WTC11 (cell line): ENCODE data around the gene PDZRN3. TPM values are rescaled to one million over a fixed set of nuclear protein-coding genes. Genes with fewer than 3 reads are reported as not detected.

Source experiments
- ATAC-seq: fragments of 200-7000 bp; cut with Tn5 transposase; 2 replicates; pipeline ENCODE4 v1.10.0; 2021; ENCODE audit warnings: mild to moderate bottlenecking, moderate library complexity
- CTCF ChIA-PET: fragments of 300-600 bp; sonication (Branson Sonifier 250); formaldehyde crosslinking; loops from one replicate; lab custom pipeline; 2021; ENCODE audit warnings: antibody characterized with exemption; lab: Charles Lee
- POLR2A ChIA-PET: fragments of 350-600 bp; sonication (Branson Sonifier 250); formaldehyde crosslinking; loops from one replicate; lab custom pipeline; 2021; ENCODE audit warnings: antibody characterized with exemption; lab: Charles Lee
- DNase-seq: peaks from one replicate; pipeline ENCODE4 v3.0.0; 2021; ENCODE audit warnings: low spot score
- H3K27ac Mint-ChIP-seq: 2 replicates; pipeline ENCODE4 v1.8.0; 2021; ENCODE audit warnings: mixed read lengths
- H3K27me3 Mint-ChIP-seq: 2 replicates; pipeline ENCODE4 v1.8.0; 2021; ENCODE audit warnings: low read depth, mild to moderate bottlenecking, moderate library complexity, mixed read lengths
- H3K36me3 Mint-ChIP-seq: 2 replicates; pipeline ENCODE4 v1.8.0; 2021; ENCODE audit warnings: mixed read lengths
- H3K4me1 Mint-ChIP-seq: 2 replicates; pipeline ENCODE4 v1.8.0; 2022; ENCODE audit warnings: mixed read lengths
- H3K4me3 Mint-ChIP-seq: 2 replicates; pipeline ENCODE4 v1.8.0; 2021; ENCODE audit warnings: mild to moderate bottlenecking, moderate library complexity, mixed read lengths
- H3K9me3 Mint-ChIP-seq: 2 replicates; pipeline ENCODE4 v1.8.0; 2021; ENCODE audit warnings: mixed read lengths
- E2F5 ChIP-seq: sonication (generic); formaldehyde crosslinking; IDR thresholded peaks from 2 replicates; pipeline ENCODE4 v1.8.1; 2022; ENCODE audit warnings: mild to moderate bottlenecking, moderate library complexity, missing genetic modification reagents
- ETV6 ChIP-seq: sonication (generic); formaldehyde crosslinking; IDR thresholded peaks from 2 replicates; pipeline ENCODE4 v1.8.1; 2022; ENCODE audit warnings: mild to moderate bottlenecking, missing genetic modification reagents
- FOXP1 ChIP-seq: sonication (generic); formaldehyde crosslinking; IDR thresholded peaks from 2 replicates; pipeline ENCODE4 v1.8.0; 2022; ENCODE audit warnings: missing genetic modification reagents, mild to moderate bottlenecking, moderate library complexity, borderline replicate concordance
- GTF2I ChIP-seq: fragments of 250-450 bp; sonication (Bioruptor Pico); conservative IDR thresholded peaks from 2 replicates; pipeline ENCODE4 v1.4.0; 2021; ENCODE audit warnings: mild to moderate bottlenecking
- IRF2 ChIP-seq: sonication (generic); formaldehyde crosslinking; IDR thresholded peaks from 2 replicates; pipeline ENCODE4 v1.8.0; 2022; ENCODE audit warnings: low read depth, missing genetic modification reagents, borderline replicate concordance
- JAZF1 ChIP-seq: fragments of 250-450 bp; sonication (Bioruptor Pico); IDR thresholded peaks from 2 replicates; pipeline ENCODE4 v1.9.0; 2021; ENCODE audit warnings: moderate library complexity, mild to moderate bottlenecking, inconsistent platforms
- JUN ChIP-seq: sonication (generic); formaldehyde crosslinking; IDR thresholded peaks from 2 replicates; pipeline ENCODE4 v1.8.0; 2023; ENCODE audit warnings: mild to moderate bottlenecking, missing genetic modification reagents
- KAT7 ChIP-seq: sonication (generic); formaldehyde crosslinking; IDR thresholded peaks from 2 replicates; pipeline ENCODE4 v1.8.1; 2023; ENCODE audit warnings: missing genetic modification reagents, mild to moderate bottlenecking, borderline replicate concordance
- NFATC4 ChIP-seq: fragments of 250-450 bp; sonication (Bioruptor Pico); IDR thresholded peaks from 2 replicates; pipeline ENCODE4 v1.9.0; 2021; ENCODE audit warnings: mild to moderate bottlenecking
- NR1H2 ChIP-seq: sonication (generic); formaldehyde crosslinking; IDR thresholded peaks from 2 replicates; pipeline ENCODE4 v1.9.0; 2021; ENCODE audit warnings: mild to moderate bottlenecking, moderate library complexity, missing genetic modification reagents
- RELA ChIP-seq: sonication (generic); formaldehyde crosslinking; IDR thresholded peaks from 2 replicates; pipeline ENCODE4 v1.8.1; 2022; ENCODE audit warnings: missing genetic modification reagents, mild to moderate bottlenecking, borderline replicate concordance
- SMAD3 ChIP-seq: sonication (generic); formaldehyde crosslinking; IDR thresholded peaks from 2 replicates; pipeline ENCODE4 v1.8.0; 2022; ENCODE audit warnings: missing genetic modification reagents, mild to moderate bottlenecking, borderline replicate concordance
- TEAD4 ChIP-seq: sonication (generic); formaldehyde crosslinking; IDR thresholded peaks from 2 replicates; pipeline ENCODE4 v1.8.0; 2022; ENCODE audit warnings: mild to moderate bottlenecking, missing genetic modification reagents
- USF2 ChIP-seq: sonication (generic); formaldehyde crosslinking; IDR thresholded peaks from 2 replicates; pipeline ENCODE4 v1.8.1; 2023; ENCODE audit warnings: mild to moderate bottlenecking, missing genetic modification reagents, moderate library complexity
- ZNF138 ChIP-seq: sonication (generic); formaldehyde crosslinking; conservative IDR thresholded peaks from 2 replicates; pipeline ENCODE4 v1.8.1; 2022; ENCODE audit warnings: mild to moderate bottlenecking, moderate library complexity, missing genetic modification reagents
- ZNF219 ChIP-seq: sonication (generic); formaldehyde crosslinking; IDR thresholded peaks from 2 replicates; pipeline ENCODE4 v1.8.0; 2023; ENCODE audit warnings: missing genetic modification reagents, mild to moderate bottlenecking, borderline replicate concordance
- ZNF396 ChIP-seq: fragments of 250-450 bp; sonication (Bioruptor Pico); IDR thresholded peaks from 2 replicates; pipeline ENCODE4 v1.8.0; 2021; ENCODE audit warnings: mild to moderate bottlenecking, moderate library complexity, borderline replicate concordance
- ZNF416 ChIP-seq: fragments of 250-450 bp; sonication (Bioruptor Pico); IDR thresholded peaks from 2 replicates; pipeline ENCODE4 v1.9.0; 2021; ENCODE audit warnings: mild to moderate bottlenecking, inconsistent platforms
- total RNA-seq: library from RNA; stranded (reverse); gene quantifications from 3 replicates; pipeline ENCODE4 v1.2.3, GENCODE V29; 2021
- TF ChIP-seq, protein P1 (sequence below): sonication (generic); formaldehyde crosslinking; IDR thresholded peaks from 2 replicates; pipeline ENCODE4 v1.8.1; 2023; ENCODE audit warnings: mild to moderate bottlenecking, missing genetic modification reagents, moderate library complexity
- TF ChIP-seq, protein P2 (sequence below): fragments of 250-450 bp; sonication (Bioruptor Pico); IDR thresholded peaks from 2 replicates; pipeline ENCODE4 v1.9.0; 2021; ENCODE audit warnings: mild to moderate bottlenecking
- TF ChIP-seq, protein P3 (sequence below): fragments of 250-450 bp; sonication (Bioruptor Pico); IDR thresholded peaks from 2 replicates; pipeline ENCODE4 v1.9.0; 2021; ENCODE audit warnings: moderate library complexity, mild to moderate bottlenecking, inconsistent platforms, borderline replicate concordance
- TF ChIP-seq, protein P4 (sequence below): fragments of 250-450 bp; sonication (Bioruptor Pico); IDR thresholded peaks from 2 replicates; pipeline ENCODE4 v1.9.0; 2021; ENCODE audit warnings: mild to moderate bottlenecking, borderline replicate concordance
- TF ChIP-seq, protein P5 (sequence below): sonication (generic); formaldehyde crosslinking; IDR thresholded peaks from 2 replicates; pipeline ENCODE4 v1.8.1; 2023; ENCODE audit warnings: mild to moderate bottlenecking, missing genetic modification reagents
- TF ChIP-seq, protein P6 (sequence below): sonication (generic); formaldehyde crosslinking; IDR thresholded peaks from 2 replicates; pipeline ENCODE4 v1.8.1; 2022; ENCODE audit warnings: low read depth, mild to moderate bottlenecking, moderate library complexity, missing genetic modification reagents, borderline replicate concordance

Gene PDZRN3
- total RNA-seq, 1 experiment from 2014 or later = 9.5 TPM

DNA sequence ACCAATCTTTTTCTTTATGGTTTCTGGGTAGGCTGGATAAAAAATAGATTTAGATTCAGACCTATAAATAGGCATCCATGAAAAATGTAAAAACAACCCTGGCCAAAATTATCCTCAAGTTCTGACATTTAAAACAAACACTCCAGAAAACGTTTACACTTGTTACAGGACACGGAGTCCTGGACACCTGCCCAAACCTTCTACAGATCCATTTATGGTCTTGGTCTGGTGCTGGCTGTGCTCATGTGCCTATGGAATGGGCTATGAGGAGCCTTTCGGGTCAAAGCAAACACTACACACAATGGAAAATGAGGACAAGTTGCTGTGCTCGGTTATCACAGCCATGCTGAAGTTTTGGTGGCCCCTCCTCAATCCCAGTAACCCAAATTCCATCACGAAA lies 108.1 kb downstream of the PDZRN3 start:
- TF ChIP-seq ZNF219 (CRISPR knock-in tag) = no peak
- no peak for TF ChIP-seq TEAD4 (CRISPR knock-in tag)
- TF ChIP-seq ETV6 (CRISPR knock-in tag) = no peak
- TF ChIP-seq, protein P1, sequence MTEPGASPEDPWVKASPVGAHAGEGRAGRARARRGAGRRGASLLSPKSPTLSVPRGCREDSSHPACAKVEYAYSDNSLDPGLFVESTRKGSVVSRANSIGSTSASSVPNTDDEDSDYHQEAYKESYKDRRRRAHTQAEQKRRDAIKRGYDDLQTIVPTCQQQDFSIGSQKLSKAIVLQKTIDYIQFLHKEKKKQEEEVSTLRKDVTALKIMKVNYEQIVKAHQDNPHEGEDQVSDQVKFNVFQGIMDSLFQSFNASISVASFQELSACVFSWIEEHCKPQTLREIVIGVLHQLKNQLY (CRISPR knock-in tag) = no peak
- TF ChIP-seq E2F5 = no peak
- TF ChIP-seq, protein P2, sequence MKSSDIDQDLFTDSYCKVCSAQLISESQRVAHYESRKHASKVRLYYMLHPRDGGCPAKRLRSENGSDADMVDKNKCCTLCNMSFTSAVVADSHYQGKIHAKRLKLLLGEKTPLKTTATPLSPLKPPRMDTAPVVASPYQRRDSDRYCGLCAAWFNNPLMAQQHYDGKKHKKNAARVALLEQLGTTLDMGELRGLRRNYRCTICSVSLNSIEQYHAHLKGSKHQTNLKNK (CRISPR knock-in tag) = no peak
- TF ChIP-seq, protein P3, sequence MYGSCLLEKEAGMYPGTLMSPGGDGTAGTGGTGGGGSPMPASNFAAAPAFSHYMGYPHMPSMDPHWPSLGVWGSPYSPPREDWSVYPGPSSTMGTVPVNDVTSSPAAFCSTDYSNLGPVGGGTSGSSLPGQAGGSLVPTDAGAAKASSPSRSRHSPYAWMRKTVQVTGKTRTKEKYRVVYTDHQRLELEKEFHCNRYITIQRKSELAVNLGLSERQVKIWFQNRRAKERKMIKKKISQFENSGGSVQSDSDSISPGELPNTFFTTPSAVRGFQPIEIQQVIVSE (CRISPR knock-in tag) = no peak
- no peak for TF ChIP-seq USF2 (CRISPR knock-in tag)
- no peak for TF ChIP-seq ZNF138 (CRISPR knock-in tag)
- no peak for TF ChIP-seq ZNF396
- Mint-ChIP-seq H3K27me3 (peaks cover 37% of the 10 kb centered on the region), H3K4me1 (peaks cover 27% of the 10 kb centered on the region), H3K36me3 (no peaks in the 10 kb centered on the region), H3K9me3 (no peaks in the 10 kb centered on the region), H3K27ac (no peak overlapping the region), H3K4me3 (no peak overlapping the region)
- DNase-seq = no peak
- ChIA-PET CTCF (no interaction called here), POLR2A (no interaction called here)
- ATAC-seq = no peak

- no peak overlapping the region for H3K4me3 Mint-ChIP-seq
- H3K4me1 Mint-ChIP-seq = peaks cover 53% of the 10 kb centered on the region
- ChIA-PET POLR2A (no interaction called here), CTCF (no interaction called here)
- H3K27ac Mint-ChIP-seq = no peak overlapping the region
- DNase-seq (no peak), ATAC-seq (no peak)
- H3K27me3 Mint-ChIP-seq = peaks cover 49% of the 10 kb centered on the region
- no peaks in the 10 kb centered on the region for H3K36me3 Mint-ChIP-seq
- H3K9me3 Mint-ChIP-seq = no peaks in the 10 kb centered on the region
- TF ChIP-seq GTF2I (CRISPR knock-in tag) = no peak
- TF ChIP-seq, protein P4, sequence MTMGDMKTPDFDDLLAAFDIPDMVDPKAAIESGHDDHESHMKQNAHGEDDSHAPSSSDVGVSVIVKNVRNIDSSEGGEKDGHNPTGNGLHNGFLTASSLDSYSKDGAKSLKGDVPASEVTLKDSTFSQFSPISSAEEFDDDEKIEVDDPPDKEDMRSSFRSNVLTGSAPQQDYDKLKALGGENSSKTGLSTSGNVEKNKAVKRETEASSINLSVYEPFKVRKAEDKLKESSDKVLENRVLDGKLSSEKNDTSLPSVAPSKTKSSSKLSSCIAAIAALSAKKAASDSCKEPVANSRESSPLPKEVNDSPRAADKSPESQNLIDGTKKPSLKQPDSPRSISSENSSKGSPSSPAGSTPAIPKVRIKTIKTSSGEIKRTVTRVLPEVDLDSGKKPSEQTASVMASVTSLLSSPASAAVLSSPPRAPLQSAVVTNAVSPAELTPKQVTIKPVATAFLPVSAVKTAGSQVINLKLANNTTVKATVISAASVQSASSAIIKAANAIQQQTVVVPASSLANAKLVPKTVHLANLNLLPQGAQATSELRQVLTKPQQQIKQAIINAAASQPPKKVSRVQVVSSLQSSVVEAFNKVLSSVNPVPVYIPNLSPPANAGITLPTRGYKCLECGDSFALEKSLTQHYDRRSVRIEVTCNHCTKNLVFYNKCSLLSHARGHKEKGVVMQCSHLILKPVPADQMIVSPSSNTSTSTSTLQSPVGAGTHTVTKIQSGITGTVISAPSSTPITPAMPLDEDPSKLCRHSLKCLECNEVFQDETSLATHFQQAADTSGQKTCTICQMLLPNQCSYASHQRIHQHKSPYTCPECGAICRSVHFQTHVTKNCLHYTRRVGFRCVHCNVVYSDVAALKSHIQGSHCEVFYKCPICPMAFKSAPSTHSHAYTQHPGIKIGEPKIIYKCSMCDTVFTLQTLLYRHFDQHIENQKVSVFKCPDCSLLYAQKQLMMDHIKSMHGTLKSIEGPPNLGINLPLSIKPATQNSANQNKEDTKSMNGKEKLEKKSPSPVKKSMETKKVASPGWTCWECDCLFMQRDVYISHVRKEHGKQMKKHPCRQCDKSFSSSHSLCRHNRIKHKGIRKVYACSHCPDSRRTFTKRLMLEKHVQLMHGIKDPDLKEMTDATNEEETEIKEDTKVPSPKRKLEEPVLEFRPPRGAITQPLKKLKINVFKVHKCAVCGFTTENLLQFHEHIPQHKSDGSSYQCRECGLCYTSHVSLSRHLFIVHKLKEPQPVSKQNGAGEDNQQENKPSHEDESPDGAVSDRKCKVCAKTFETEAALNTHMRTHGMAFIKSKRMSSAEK = no peak
- TF ChIP-seq, protein P5, sequence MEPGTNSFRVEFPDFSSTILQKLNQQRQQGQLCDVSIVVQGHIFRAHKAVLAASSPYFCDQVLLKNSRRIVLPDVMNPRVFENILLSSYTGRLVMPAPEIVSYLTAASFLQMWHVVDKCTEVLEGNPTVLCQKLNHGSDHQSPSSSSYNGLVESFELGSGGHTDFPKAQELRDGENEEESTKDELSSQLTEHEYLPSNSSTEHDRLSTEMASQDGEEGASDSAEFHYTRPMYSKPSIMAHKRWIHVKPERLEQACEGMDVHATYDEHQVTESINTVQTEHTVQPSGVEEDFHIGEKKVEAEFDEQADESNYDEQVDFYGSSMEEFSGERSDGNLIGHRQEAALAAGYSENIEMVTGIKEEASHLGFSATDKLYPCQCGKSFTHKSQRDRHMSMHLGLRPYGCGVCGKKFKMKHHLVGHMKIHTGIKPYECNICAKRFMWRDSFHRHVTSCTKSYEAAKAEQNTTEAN (CRISPR knock-in tag) = no peak
- no peak for TF ChIP-seq JUN (CRISPR knock-in tag)
- TF ChIP-seq SMAD3 (CRISPR knock-in tag) = no peak
- no peak for TF ChIP-seq NFATC4
- TF ChIP-seq FOXP1 (CRISPR knock-in tag) = no peak
- TF ChIP-seq, protein P2 (CRISPR knock-in tag) = no peak
- TF ChIP-seq KAT7 = no peak
- no peak for TF ChIP-seq JAZF1
- no peak for TF ChIP-seq IRF2
- no peak for TF ChIP-seq NR1H2 (CRISPR knock-in tag)
- TF ChIP-seq RELA (CRISPR knock-in tag) = no peak
- TF ChIP-seq, protein P6, sequence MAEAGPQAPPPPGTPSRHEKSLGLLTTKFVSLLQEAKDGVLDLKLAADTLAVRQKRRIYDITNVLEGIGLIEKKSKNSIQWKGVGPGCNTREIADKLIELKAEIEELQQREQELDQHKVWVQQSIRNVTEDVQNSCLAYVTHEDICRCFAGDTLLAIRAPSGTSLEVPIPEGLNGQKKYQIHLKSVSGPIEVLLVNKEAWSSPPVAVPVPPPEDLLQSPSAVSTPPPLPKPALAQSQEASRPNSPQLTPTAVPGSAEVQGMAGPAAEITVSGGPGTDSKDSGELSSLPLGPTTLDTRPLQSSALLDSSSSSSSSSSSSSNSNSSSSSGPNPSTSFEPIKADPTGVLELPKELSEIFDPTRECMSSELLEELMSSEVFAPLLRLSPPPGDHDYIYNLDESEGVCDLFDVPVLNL = no peak
- TF ChIP-seq ZNF416 (CRISPR knock-in tag) = no peak
- TF ChIP-seq, protein P1 (CRISPR knock-in tag) = no peak
- TF ChIP-seq ZNF219 (CRISPR knock-in tag) = no peak
Measured at GRCh38 chr3:73513260-73513659, 111.5 kb downstream of the PDZRN3 start.
